Liver (tissue), 9 donors: ENCODE results near the gene SLIT3. TPM values are rescaled to one million over a fixed set of nuclear protein-coding genes. Genes with fewer than 3 reads are reported as not detected.

Experiments used
- DNase-seq: peaks from one replicate; pipeline ENCODE4 v3.0.0-alpha.2; 2017; ENCODE audit warnings: low spot score
- H3K27ac ChIP-seq, 2 donors: one replicate each; pipeline ENCODE4 v1.7.0; 2013; ENCODE audit warnings: inconsistent platforms in 2 of 2, low read length in 2 of 2, control low read depth in 1 of 2, low read depth in 1 of 2, mild to moderate bottlenecking in 1 of 2
- H3K27me3 ChIP-seq, 4 donors: one replicate each; pipeline versions ENCODE4 v1.6.1 to v1.7.0; 2013; ENCODE audit warnings: low read length in 3 of 4, inconsistent platforms in 1 of 4, mild to moderate bottlenecking in 1 of 4, moderate library complexity in 1 of 4; ENCODE audit not compliant: control insufficient read depth in 4 of 4, insufficient read depth in 4 of 4
- H3K36me3 ChIP-seq, 4 donors: one replicate each; pipeline versions ENCODE4 v1.6.1 to v1.7.0; 2013; ENCODE audit warnings: low read length in 3 of 4, mild to moderate bottlenecking in 3 of 4, low read depth in 1 of 4, moderate library complexity in 1 of 4; ENCODE audit not compliant: control insufficient read depth in 4 of 4, insufficient read depth in 3 of 4
- H3K4me1 ChIP-seq, 4 donors: one replicate each; pipeline versions ENCODE4 v1.6.1 to v1.7.0; 2013; ENCODE audit warnings: low read length in 3 of 4, mild to moderate bottlenecking in 3 of 4, moderate library complexity in 1 of 4; ENCODE audit not compliant: control insufficient read depth in 4 of 4, insufficient read depth in 4 of 4
- H3K4me3 ChIP-seq, 3 donors: one replicate each; pipeline versions ENCODE4 v1.6.1 to v1.7.0; 2013; ENCODE audit warnings: low read length in 3 of 3, control low read depth in 1 of 3, low read depth in 1 of 3, mild to moderate bottlenecking in 1 of 3
- H3K9ac ChIP-seq, 2 donors: one replicate each; pipeline ENCODE4 v1.7.0; 2013; ENCODE audit warnings: low read length in 2 of 2, mild to moderate bottlenecking in 2 of 2, moderate library complexity in 2 of 2, control low read depth in 1 of 2, low read depth in 1 of 2
- H3K9me3 ChIP-seq, 4 donors: one replicate each; pipeline versions ENCODE4 v1.6.1 to v1.7.0; 2013; ENCODE audit warnings: low read length in 3 of 4; ENCODE audit not compliant: control insufficient read depth in 4 of 4
- EGR1 ChIP-seq, 2 donors: IDR thresholded peaks; 2 replicates each; pipeline ENCODE4 v1.6.1; 2016 to 2018; ENCODE audit warnings: antibody characterized with exemption in 2 of 2, low read depth in 2 of 2
- FOXA1 ChIP-seq: IDR thresholded peaks from 2 replicates; pipeline ENCODE4 v1.6.1; 2016; ENCODE audit warnings: antibody characterized with exemption
- FOXA2 ChIP-seq: IDR thresholded peaks from 2 replicates; pipeline ENCODE4 v1.6.1; 2016; ENCODE audit warnings: antibody characterized with exemption
- GABPA ChIP-seq, 2 donors: IDR thresholded peaks in 1 of 2; conservative IDR thresholded peaks in 1 of 2; 2 replicates each; pipeline ENCODE4 v1.6.1; 2016; ENCODE audit warnings: antibody characterized with exemption in 2 of 2, mild to moderate bottlenecking in 1 of 2, moderate library complexity in 1 of 2
- HNF4A ChIP-seq, 2 donors: conservative IDR thresholded peaks; 2 replicates each; pipeline ENCODE4 v1.6.1; 2016; ENCODE audit warnings: antibody characterized with exemption in 2 of 2, mild to moderate bottlenecking in 2 of 2
- HNF4G ChIP-seq: IDR thresholded peaks from 2 replicates; pipeline ENCODE4 v1.6.1; 2016; ENCODE audit warnings: antibody characterized with exemption
- JUND ChIP-seq, 2 donors: IDR thresholded peaks; 2 replicates each; pipeline ENCODE4 v1.6.1; 2016; ENCODE audit warnings: antibody characterized with exemption in 2 of 2
- NR2F2 ChIP-seq: IDR thresholded peaks from 2 replicates; pipeline ENCODE4 v1.6.1; 2016; ENCODE audit warnings: antibody characterized with exemption
- RAD21 ChIP-seq, 2 donors: IDR thresholded peaks; 2 replicates each; pipeline ENCODE4 v1.6.1; 2016; ENCODE audit warnings: antibody characterized with exemption in 2 of 2, mild to moderate bottlenecking in 2 of 2
- RXRA ChIP-seq, 2 donors: IDR thresholded peaks; 2 replicates each; pipeline ENCODE4 v1.6.1; 2017 to 2018; ENCODE audit warnings: antibody characterized with exemption in 2 of 2, mild to moderate bottlenecking in 1 of 2
- SP1 ChIP-seq: IDR thresholded peaks from 2 replicates; pipeline ENCODE4 v1.6.1; 2018; ENCODE audit warnings: antibody characterized with exemption, mild to moderate bottlenecking
- TAF1 ChIP-seq: conservative IDR thresholded peaks from 2 replicates; pipeline ENCODE4 v1.6.1; 2016; ENCODE audit warnings: antibody characterized with exemption, mild to moderate bottlenecking
- YY1 ChIP-seq: IDR thresholded peaks from 2 replicates; pipeline ENCODE4 v1.6.1; 2016; ENCODE audit warnings: antibody characterized with exemption, mild to moderate bottlenecking
- WGBS: extraction: QIAGEN DNeasy Blood & Tissue Kit; methylation state at CpG from one replicate; pipeline ENCODE4 v1.1.7; 2013; 5-methylcytosine and 5-hydroxymethylcytosine counted together
- polyA plus RNA-seq, 2 donors: library from polyadenylated mRNA; stranded (reverse) in 1 of 2; unstranded in 1 of 2; fragments of 200-250 nt in 1 of 2; fragments of >200 nt in 1 of 2; fragmentation: Nextera tagmentation in 1 of 2; extraction: Ambion mirVana in 1 of 2; gene quantifications; one replicate each; pipeline versions ENCODE4 v1.2.1 to v1.2.3, GENCODE V29; 2013 to 2015
- total RNA-seq, 2 donors: library from RNA; depleted of rRNA; stranded (reverse); fragments of >200 nt; gene quantifications; one replicate each; pipeline ENCODE4 v1.2.3, GENCODE V29; 2014
- TF ChIP-seq, protein P1 (sequence below): IDR thresholded peaks from 2 replicates; pipeline ENCODE4 v1.6.1; 2016; ENCODE audit warnings: antibody characterized with exemption
- TF ChIP-seq, protein P2 (sequence below): IDR thresholded peaks from 2 replicates; pipeline ENCODE4 v1.6.1; 2016; ENCODE audit warnings: antibody characterized with exemption
- TF ChIP-seq, protein P3 (sequence below): fragments of 150-350 bp; IDR thresholded peaks from 2 replicates; pipeline ENCODE4 v1.5.1; 2017; ENCODE audit warnings: improper control_type of control experiment, low read depth, low read length; ENCODE audit not compliant: missing input control
- TF ChIP-seq, protein P4 (sequence below): IDR thresholded peaks from 2 replicates; pipeline ENCODE4 v1.6.1; 2016; ENCODE audit warnings: antibody characterized with exemption, mild to moderate bottlenecking
- TF ChIP-seq, protein P5 (sequence below): IDR thresholded peaks from 2 replicates; pipeline ENCODE4 v1.6.1; 2016; ENCODE audit warnings: antibody characterized with exemption
- donor health status: healthy.
- donor health status: healthy.
- donor health status: healthy.
- donor health status: healthy.
- donor health status: healthy.

Gene SLIT3
- total and polyA plus RNA-seq, 4 donors: 0.61 to 1.3 (median 0.91) TPM

DNA sequence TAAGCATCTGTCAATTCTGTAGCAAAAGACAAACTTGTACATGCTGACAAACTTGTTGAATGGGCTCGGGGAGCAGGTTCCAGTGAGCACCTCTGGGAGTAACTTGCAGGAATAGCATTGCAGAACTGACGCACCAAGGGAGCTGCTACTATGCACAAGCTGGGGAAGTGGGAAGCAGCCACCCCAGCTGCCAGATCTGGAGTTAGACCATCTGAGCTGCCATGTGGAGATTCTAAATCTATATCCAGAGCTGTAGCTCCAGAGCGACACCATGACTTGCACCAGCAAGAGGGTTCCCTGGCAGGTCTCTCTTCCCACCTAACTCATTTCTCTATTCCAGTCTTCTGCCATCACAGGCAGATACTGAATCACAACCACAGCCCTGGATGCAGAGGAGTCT lies 375.8 kb downstream of the SLIT3 start:
- WGBS: 80% methylated on average over 3 of the region's 3 CpGs
- Histone ChIP-seq H3K4me1 (no peaks in the 10 kb centered on the region), H3K36me3 (no peaks in the 10 kb centered on the region), H3K27me3 (peaks cover 0 to 10% (median 1%) of the 10 kb centered on the region in 4 donors), H3K4me3 (no peak overlapping the region), H3K27ac (no peak overlapping the region), H3K9me3 (no peaks in the 10 kb centered on the region), H3K9ac (no peak overlapping the region)
- DNase-seq: no peak
- TF ChIP-seq TAF1: no peak
- TF ChIP-seq GABPA (IDR thresholded peaks at IDR 0.05 in 1 of 2, conservative IDR thresholded peaks at IDR 0.05 in 1 of 2): no peak
- TF ChIP-seq, protein P1, sequence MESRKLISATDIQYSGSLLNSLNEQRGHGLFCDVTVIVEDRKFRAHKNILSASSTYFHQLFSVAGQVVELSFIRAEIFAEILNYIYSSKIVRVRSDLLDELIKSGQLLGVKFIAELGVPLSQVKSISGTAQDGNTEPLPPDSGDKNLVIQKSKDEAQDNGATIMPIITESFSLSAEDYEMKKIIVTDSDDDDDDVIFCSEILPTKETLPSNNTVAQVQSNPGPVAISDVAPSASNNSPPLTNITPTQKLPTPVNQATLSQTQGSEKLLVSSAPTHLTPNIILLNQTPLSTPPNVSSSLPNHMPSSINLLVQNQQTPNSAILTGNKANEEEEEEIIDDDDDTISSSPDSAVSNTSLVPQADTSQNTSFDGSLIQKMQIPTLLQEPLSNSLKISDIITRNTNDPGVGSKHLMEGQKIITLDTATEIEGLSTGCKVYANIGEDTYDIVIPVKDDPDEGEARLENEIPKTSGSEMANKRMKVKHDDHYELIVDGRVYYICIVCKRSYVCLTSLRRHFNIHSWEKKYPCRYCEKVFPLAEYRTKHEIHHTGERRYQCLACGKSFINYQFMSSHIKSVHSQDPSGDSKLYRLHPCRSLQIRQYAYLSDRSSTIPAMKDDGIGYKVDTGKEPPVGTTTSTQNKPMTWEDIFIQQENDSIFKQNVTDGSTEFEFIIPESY: no peak
- TF ChIP-seq, protein P2, sequence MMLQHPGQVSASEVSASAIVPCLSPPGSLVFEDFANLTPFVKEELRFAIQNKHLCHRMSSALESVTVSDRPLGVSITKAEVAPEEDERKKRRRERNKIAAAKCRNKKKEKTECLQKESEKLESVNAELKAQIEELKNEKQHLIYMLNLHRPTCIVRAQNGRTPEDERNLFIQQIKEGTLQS: no peak
- TF ChIP-seq SP1: no peak
- TF ChIP-seq FOXA2: no peak
- TF ChIP-seq, protein P3, sequence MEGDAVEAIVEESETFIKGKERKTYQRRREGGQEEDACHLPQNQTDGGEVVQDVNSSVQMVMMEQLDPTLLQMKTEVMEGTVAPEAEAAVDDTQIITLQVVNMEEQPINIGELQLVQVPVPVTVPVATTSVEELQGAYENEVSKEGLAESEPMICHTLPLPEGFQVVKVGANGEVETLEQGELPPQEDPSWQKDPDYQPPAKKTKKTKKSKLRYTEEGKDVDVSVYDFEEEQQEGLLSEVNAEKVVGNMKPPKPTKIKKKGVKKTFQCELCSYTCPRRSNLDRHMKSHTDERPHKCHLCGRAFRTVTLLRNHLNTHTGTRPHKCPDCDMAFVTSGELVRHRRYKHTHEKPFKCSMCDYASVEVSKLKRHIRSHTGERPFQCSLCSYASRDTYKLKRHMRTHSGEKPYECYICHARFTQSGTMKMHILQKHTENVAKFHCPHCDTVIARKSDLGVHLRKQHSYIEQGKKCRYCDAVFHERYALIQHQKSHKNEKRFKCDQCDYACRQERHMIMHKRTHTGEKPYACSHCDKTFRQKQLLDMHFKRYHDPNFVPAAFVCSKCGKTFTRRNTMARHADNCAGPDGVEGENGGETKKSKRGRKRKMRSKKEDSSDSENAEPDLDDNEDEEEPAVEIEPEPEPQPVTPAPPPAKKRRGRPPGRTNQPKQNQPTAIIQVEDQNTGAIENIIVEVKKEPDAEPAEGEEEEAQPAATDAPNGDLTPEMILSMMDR: no peak
- TF ChIP-seq HNF4G: no peak
- TF ChIP-seq, protein P4, sequence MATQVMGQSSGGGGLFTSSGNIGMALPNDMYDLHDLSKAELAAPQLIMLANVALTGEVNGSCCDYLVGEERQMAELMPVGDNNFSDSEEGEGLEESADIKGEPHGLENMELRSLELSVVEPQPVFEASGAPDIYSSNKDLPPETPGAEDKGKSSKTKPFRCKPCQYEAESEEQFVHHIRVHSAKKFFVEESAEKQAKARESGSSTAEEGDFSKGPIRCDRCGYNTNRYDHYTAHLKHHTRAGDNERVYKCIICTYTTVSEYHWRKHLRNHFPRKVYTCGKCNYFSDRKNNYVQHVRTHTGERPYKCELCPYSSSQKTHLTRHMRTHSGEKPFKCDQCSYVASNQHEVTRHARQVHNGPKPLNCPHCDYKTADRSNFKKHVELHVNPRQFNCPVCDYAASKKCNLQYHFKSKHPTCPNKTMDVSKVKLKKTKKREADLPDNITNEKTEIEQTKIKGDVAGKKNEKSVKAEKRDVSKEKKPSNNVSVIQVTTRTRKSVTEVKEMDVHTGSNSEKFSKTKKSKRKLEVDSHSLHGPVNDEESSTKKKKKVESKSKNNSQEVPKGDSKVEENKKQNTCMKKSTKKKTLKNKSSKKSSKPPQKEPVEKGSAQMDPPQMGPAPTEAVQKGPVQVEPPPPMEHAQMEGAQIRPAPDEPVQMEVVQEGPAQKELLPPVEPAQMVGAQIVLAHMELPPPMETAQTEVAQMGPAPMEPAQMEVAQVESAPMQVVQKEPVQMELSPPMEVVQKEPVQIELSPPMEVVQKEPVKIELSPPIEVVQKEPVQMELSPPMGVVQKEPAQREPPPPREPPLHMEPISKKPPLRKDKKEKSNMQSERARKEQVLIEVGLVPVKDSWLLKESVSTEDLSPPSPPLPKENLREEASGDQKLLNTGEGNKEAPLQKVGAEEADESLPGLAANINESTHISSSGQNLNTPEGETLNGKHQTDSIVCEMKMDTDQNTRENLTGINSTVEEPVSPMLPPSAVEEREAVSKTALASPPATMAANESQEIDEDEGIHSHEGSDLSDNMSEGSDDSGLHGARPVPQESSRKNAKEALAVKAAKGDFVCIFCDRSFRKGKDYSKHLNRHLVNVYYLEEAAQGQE: no peak
- no peak for TF ChIP-seq RAD21 (IDR thresholded peaks at IDR 0.05)
- TF ChIP-seq, protein P5, sequence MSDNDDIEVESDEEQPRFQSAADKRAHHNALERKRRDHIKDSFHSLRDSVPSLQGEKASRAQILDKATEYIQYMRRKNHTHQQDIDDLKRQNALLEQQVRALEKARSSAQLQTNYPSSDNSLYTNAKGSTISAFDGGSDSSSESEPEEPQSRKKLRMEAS: no peak
- no peak for TF ChIP-seq RXRA (IDR thresholded peaks at IDR 0.05)
- TF ChIP-seq YY1: no peak
- TF ChIP-seq HNF4A (conservative IDR thresholded peaks at IDR 0.05): no peak
- no peak for TF ChIP-seq EGR1 (IDR thresholded peaks at IDR 0.05; ENCODE audit: low read depth in 2 of 2)
- no peak for TF ChIP-seq NR2F2
- TF ChIP-seq JUND (IDR thresholded peaks at IDR 0.05): no peak
- TF ChIP-seq FOXA1: no peak
